Endothelial cell of umbilical vein (primary cell): ENCODE results near the gene MMP19. TPM values are rescaled to one million over a fixed set of nuclear protein-coding genes. Genes with fewer than 3 reads are reported as not detected.

Experiments
- BruUV-seq: library from RNA; stranded (reverse); fragments of 400-500 nt; replicated peaks from 2 replicates; lab custom pipeline; 2021; lab: Mats Ljungman, UMichigan
- CTCF ChIA-PET: fragments of 300-600, 350-600 bp; sonication (Branson Sonifier 250); formaldehyde crosslinking; loops from one replicate; lab custom pipeline; 2021; ENCODE audit warnings: antibody characterized with exemption, inconsistent platforms; lab: Charles Lee
- POLR2A ChIA-PET: fragments of 300-600, 350-600 bp; sonication (Branson Sonifier 250); formaldehyde crosslinking; loops from one replicate; lab custom pipeline; 2021; ENCODE audit warnings: antibody characterized with exemption, inconsistent platforms; lab: Charles Lee
- DNase-seq: peaks from one replicate; pipeline ENCODE4 v3.0.0-alpha.2; 2011; ENCODE audit warnings: low read depth, low spot score
- FAIRE-seq: peaks from 2 replicates; lab custom pipeline; 2011; peaks lifted over from hg19 to GRCh38; lab: Jason Lieb, UNC
- H2AFZ ChIP-seq: 2 replicates; pipeline ENCODE4 v1.6.0; 2012; ENCODE audit warnings: low read depth, low read length, control low read depth, inconsistent platforms
- H3K27ac ChIP-seq: 2 replicates; pipeline ENCODE4 v1.5.1; 2011; ENCODE audit warnings: low read depth, mild to moderate bottlenecking, control low read depth, low read length, moderate library complexity; ENCODE audit not compliant: insufficient read depth
- H3K27me3 ChIP-seq, 2 experiments: 2 replicates each; pipeline versions ENCODE4 v1.6.0 to v1.6.1; 2011; ENCODE audit warnings: low read length in 2 of 2, mixed read lengths in 1 of 2; ENCODE audit not compliant: control insufficient read depth in 2 of 2, insufficient read depth in 2 of 2
- H3K36me3 ChIP-seq, 2 experiments: 2 replicates in 1 of 2; 3 replicates in 1 of 2; pipeline ENCODE4 v1.5.1; 2011; ENCODE audit warnings: low read length in 2 of 2, mild to moderate bottlenecking in 1 of 2, moderate library complexity in 1 of 2; ENCODE audit not compliant: control insufficient read depth in 2 of 2, insufficient read depth in 2 of 2; ENCODE audit errors: extremely low read depth in 1 of 2
- H3K4me1 ChIP-seq: 3 replicates; pipeline ENCODE4 v1.5.1; 2011; ENCODE audit warnings: mild to moderate bottlenecking, low read length; ENCODE audit not compliant: control insufficient read depth, insufficient read depth; ENCODE audit errors: extremely low read depth
- H3K4me2 ChIP-seq: 2 replicates; pipeline ENCODE4 v1.6.1; 2011; ENCODE audit warnings: low read length, control low read depth, mixed read lengths; ENCODE audit not compliant: insufficient read depth
- H3K4me3 ChIP-seq, 3 experiments: fragments of 200-600 bp in 1 of 3; sonication (generic), shearing (Covaris generic) in 1 of 3; replicated peaks in 1 of 3; 2 replicates each; pipeline ENCODE4 v1.5.1; 2011 to 2016; ENCODE audit warnings: control low read depth in 3 of 3, low read length in 3 of 3, mild to moderate bottlenecking in 2 of 3, inconsistent platforms in 1 of 3, low read depth in 1 of 3, moderate library complexity in 1 of 3; ENCODE audit not compliant: insufficient read depth in 1 of 3
- H3K79me2 ChIP-seq: 2 replicates; pipeline ENCODE4 v1.6.0; 2012; ENCODE audit warnings: low read length, inconsistent platforms; ENCODE audit not compliant: control insufficient read depth, insufficient read depth
- H3K9ac ChIP-seq: replicated peaks from 2 replicates; pipeline ENCODE3; 2011; ENCODE audit warnings: low read length, control low read depth; ENCODE audit not compliant: insufficient read depth; ENCODE audit errors: extremely low read depth
- H3K9me1 ChIP-seq: replicated peaks from 3 replicates; pipeline ENCODE4 v1.6.0; 2011; ENCODE audit warnings: mild to moderate bottlenecking, low read length; ENCODE audit not compliant: control insufficient read depth, insufficient read depth; ENCODE audit errors: extremely low read depth
- H3K9me3 ChIP-seq: replicated peaks from 2 replicates; pipeline ENCODE4 v1.5.1; 2012; ENCODE audit warnings: low read length, inconsistent platforms; ENCODE audit not compliant: control insufficient read depth, insufficient read depth
- H4K20me1 ChIP-seq: replicated peaks from 2 replicates; pipeline ENCODE3; 2011; ENCODE audit warnings: mild to moderate bottlenecking, low read length; ENCODE audit not compliant: control insufficient read depth, insufficient read depth; ENCODE audit errors: extremely low read depth
- EZH2 ChIP-seq: IDR thresholded peaks from 2 replicates; pipeline ENCODE4 v1.6.1; 2012; ENCODE audit warnings: borderline replicate concordance, low read depth, mild to moderate bottlenecking, moderate library complexity, low read length, inconsistent platforms; ENCODE audit not compliant: severe bottlenecking
- FOS ChIP-seq: IDR thresholded peaks from 2 replicates; pipeline ENCODE4 v1.6.1; 2011; ENCODE audit warnings: mild to moderate bottlenecking, low read length, moderate library complexity, borderline replicate concordance; ENCODE audit not compliant: insufficient read depth
- GATA2 ChIP-seq: IDR thresholded peaks from 2 replicates; pipeline ENCODE4 v1.7.0; 2011; ENCODE audit warnings: low read depth, mild to moderate bottlenecking, moderate library complexity, mixed read lengths, low read length; ENCODE audit not compliant: insufficient read length, insufficient read depth
- JUN ChIP-seq: IDR thresholded peaks from 2 replicates; pipeline ENCODE4 v1.6.1; 2011; ENCODE audit warnings: borderline replicate concordance, low read depth; ENCODE audit not compliant: insufficient read length, insufficient read depth
- MYC ChIP-seq: IDR thresholded peaks from one replicate; pipeline ENCODE4 v1.6.1; 2011; ENCODE audit warnings: mild to moderate bottlenecking, low read depth, low read length
- POLR2A ChIP-seq: IDR thresholded peaks from 2 replicates; pipeline ENCODE4 v1.6.1; 2012; ENCODE audit warnings: low read depth, mild to moderate bottlenecking, control low read depth, low read length
- POLR2AphosphoS5 ChIP-seq: IDR thresholded peaks from 2 replicates; pipeline ENCODE4 v1.6.1; 2012; ENCODE audit warnings: low read depth, mild to moderate bottlenecking, control low read depth, low read length, moderate library complexity; ENCODE audit not compliant: insufficient read depth
- dilution Hi-C: fragments of 300-500 bp; cut with MboI; formaldehyde crosslinking; loops from one replicate; pipeline ENCODE4 v1.15.0; 2019; ENCODE audit warnings: low sequenced_read_pairs; ENCODE audit not compliant: extremely low pct_ligation_motif_present
- intact Hi-C: fragments of 100-400 bp; cut with micrococcal nuclease; formaldehyde crosslinking; loops from one replicate; pipeline ENCODE4 v1.10.0; 2022
- polyA plus RNA-seq, 4 experiments: library from polyadenylated mRNA; depleted of rRNA in 3 of 4; stranded (reverse) in 3 of 4; unstranded in 1 of 4; fragments of >200 nt; gene quantifications; 2 replicates each; pipeline versions ENCODE4 v1.2.1 to v1.2.3, GENCODE V29; 2011 to 2012; ENCODE audit warnings: missing spikeins in 1 of 4
- total RNA-seq: library from RNA; stranded (reverse); gene quantifications from 2 replicates; pipeline ENCODE4 v1.2.3, GENCODE V29; 2021
- TF ChIP-seq, protein P1 (sequence below), 2 donors: IDR thresholded peaks; 1 replicate in 1 of 2; 2 replicates in 1 of 2; pipeline ENCODE4 v1.5.1; 2011; ENCODE audit warnings: low read length in 2 of 2, mild to moderate bottlenecking in 2 of 2, moderate library complexity in 2 of 2, control low read depth in 1 of 2, inconsistent platforms in 1 of 2, low read depth in 1 of 2; ENCODE audit not compliant: insufficient read depth in 1 of 2; ENCODE audit errors: extremely low read depth in 1 of 2
- TF ChIP-seq, protein P2 (sequence below): IDR thresholded peaks from 2 replicates; pipeline ENCODE4 v1.6.1; 2011; ENCODE audit not compliant: insufficient read depth, insufficient read length

MMP19 gene
- total and polyA plus RNA-seq, 2 donors (not counting 3 experiments of a cell fraction or from before 2014, with no cell fraction given) = 0.31 to 1.6 TPM

DNA sequence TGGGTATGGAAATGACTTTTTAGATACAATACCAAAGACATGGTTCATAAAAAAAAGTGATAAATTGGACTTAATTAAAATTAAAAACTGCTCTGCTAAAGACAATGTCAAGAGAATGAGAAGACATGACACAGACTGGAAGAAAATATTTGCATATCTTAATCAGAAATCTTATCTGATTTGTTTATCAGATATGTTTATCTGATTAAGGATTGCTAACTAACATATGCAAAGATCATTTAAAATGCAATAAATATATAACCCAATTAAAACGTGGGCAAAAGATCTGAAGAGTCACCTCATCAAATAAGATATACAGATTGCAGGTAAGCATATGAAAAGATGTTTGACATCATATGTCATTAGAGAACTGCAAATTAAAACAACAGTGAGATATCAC lies 10.0 kb upstream of the MMP19 start:
- Histone ChIP-seq H3K4me2 (no peak overlapping the region), H3K9me3 (no peaks in the 10 kb centered on the region), H3K4me3 (no peak overlapping the region), H4K20me1 (no peaks in the 10 kb centered on the region), H3K9ac (no peak overlapping the region), H3K4me1 (peaks cover 5% of the 10 kb centered on the region), H3K79me2 (no peaks in the 10 kb centered on the region), H3K9me1 (no peaks in the 10 kb centered on the region), H3K36me3 (no peaks in the 10 kb centered on the region), H3K27me3 (no peaks in the 10 kb centered on the region), H3K27ac (no peak overlapping the region), H2AFZ (no peak overlapping the region)
- POLR2A ChIA-PET = no interaction called here
- dilution Hi-C loops (no loop called here), intact Hi-C loops (no loop called here)
- BruUV-seq = no TSS peak
- FAIRE-seq (no peak), DNase-seq (no peak)
- TF ChIP-seq EZH2 (no peak), MYC (no peak), FOS (no peak), POLR2A (no peak), JUN (no peak), GATA2 (no peak), POLR2AphosphoS5 (no peak)
- TF ChIP-seq, protein P1, sequence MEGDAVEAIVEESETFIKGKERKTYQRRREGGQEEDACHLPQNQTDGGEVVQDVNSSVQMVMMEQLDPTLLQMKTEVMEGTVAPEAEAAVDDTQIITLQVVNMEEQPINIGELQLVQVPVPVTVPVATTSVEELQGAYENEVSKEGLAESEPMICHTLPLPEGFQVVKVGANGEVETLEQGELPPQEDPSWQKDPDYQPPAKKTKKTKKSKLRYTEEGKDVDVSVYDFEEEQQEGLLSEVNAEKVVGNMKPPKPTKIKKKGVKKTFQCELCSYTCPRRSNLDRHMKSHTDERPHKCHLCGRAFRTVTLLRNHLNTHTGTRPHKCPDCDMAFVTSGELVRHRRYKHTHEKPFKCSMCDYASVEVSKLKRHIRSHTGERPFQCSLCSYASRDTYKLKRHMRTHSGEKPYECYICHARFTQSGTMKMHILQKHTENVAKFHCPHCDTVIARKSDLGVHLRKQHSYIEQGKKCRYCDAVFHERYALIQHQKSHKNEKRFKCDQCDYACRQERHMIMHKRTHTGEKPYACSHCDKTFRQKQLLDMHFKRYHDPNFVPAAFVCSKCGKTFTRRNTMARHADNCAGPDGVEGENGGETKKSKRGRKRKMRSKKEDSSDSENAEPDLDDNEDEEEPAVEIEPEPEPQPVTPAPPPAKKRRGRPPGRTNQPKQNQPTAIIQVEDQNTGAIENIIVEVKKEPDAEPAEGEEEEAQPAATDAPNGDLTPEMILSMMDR (IDR thresholded peaks at IDR 0.05; ENCODE audit: extremely low read depth in 1 of 2, insufficient read depth in 1 of 2, low read depth in 1 of 2, low read length in 2 of 2) = no peak
- TF ChIP-seq, protein P2, sequence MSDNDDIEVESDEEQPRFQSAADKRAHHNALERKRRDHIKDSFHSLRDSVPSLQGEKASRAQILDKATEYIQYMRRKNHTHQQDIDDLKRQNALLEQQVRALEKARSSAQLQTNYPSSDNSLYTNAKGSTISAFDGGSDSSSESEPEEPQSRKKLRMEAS = no peak
- CTCF ChIA-PET = no interaction called here
